Endothelial cell of umbilical vein (primary cell): ENCODE measurements around the gene BRI3. TPM values are rescaled to one million over a fixed set of nuclear protein-coding genes. Genes with fewer than 3 reads are reported as not detected.

ENCODE experiments used
- BruUV-seq: library from RNA; stranded (reverse); fragments of 400-500 nt; replicated peaks from 2 replicates; lab custom pipeline; 2021; lab: Mats Ljungman, UMichigan
- CTCF ChIA-PET: fragments of 300-600, 350-600 bp; sonication (Branson Sonifier 250); formaldehyde crosslinking; loops from one replicate; lab custom pipeline; 2021; ENCODE audit warnings: antibody characterized with exemption, inconsistent platforms; lab: Charles Lee
- POLR2A ChIA-PET: fragments of 300-600, 350-600 bp; sonication (Branson Sonifier 250); formaldehyde crosslinking; loops from one replicate; lab custom pipeline; 2021; ENCODE audit warnings: antibody characterized with exemption, inconsistent platforms; lab: Charles Lee
- DNase-seq: peaks from one replicate; pipeline ENCODE4 v3.0.0-alpha.2; 2011; ENCODE audit warnings: low read depth, low spot score
- FAIRE-seq: peaks from 2 replicates; lab custom pipeline; 2011; peaks lifted over from hg19 to GRCh38; lab: Jason Lieb, UNC
- H2AFZ ChIP-seq: 2 replicates; pipeline ENCODE4 v1.6.0; 2012; ENCODE audit warnings: low read depth, low read length, control low read depth, inconsistent platforms
- H3K27ac ChIP-seq: 2 replicates; pipeline ENCODE4 v1.5.1; 2011; ENCODE audit warnings: low read depth, mild to moderate bottlenecking, control low read depth, low read length, moderate library complexity; ENCODE audit not compliant: insufficient read depth
- H3K27me3 ChIP-seq, 2 experiments: 2 replicates each; pipeline versions ENCODE4 v1.6.0 to v1.6.1; 2011; ENCODE audit warnings: low read length in 2 of 2, mixed read lengths in 1 of 2; ENCODE audit not compliant: control insufficient read depth in 2 of 2, insufficient read depth in 2 of 2
- H3K36me3 ChIP-seq, 2 experiments: 2 replicates in 1 of 2; 3 replicates in 1 of 2; pipeline ENCODE4 v1.5.1; 2011; ENCODE audit warnings: low read length in 2 of 2, mild to moderate bottlenecking in 1 of 2, moderate library complexity in 1 of 2; ENCODE audit not compliant: control insufficient read depth in 2 of 2, insufficient read depth in 2 of 2; ENCODE audit errors: extremely low read depth in 1 of 2
- H3K4me1 ChIP-seq: 3 replicates; pipeline ENCODE4 v1.5.1; 2011; ENCODE audit warnings: mild to moderate bottlenecking, low read length; ENCODE audit not compliant: control insufficient read depth, insufficient read depth; ENCODE audit errors: extremely low read depth
- H3K4me2 ChIP-seq: 2 replicates; pipeline ENCODE4 v1.6.1; 2011; ENCODE audit warnings: low read length, control low read depth, mixed read lengths; ENCODE audit not compliant: insufficient read depth
- H3K4me3 ChIP-seq, 3 experiments: fragments of 200-600 bp in 1 of 3; sonication (generic), shearing (Covaris generic) in 1 of 3; replicated peaks in 1 of 3; 2 replicates each; pipeline ENCODE4 v1.5.1; 2011 to 2016; ENCODE audit warnings: control low read depth in 3 of 3, low read length in 3 of 3, mild to moderate bottlenecking in 2 of 3, inconsistent platforms in 1 of 3, low read depth in 1 of 3, moderate library complexity in 1 of 3; ENCODE audit not compliant: insufficient read depth in 1 of 3
- H3K79me2 ChIP-seq: 2 replicates; pipeline ENCODE4 v1.6.0; 2012; ENCODE audit warnings: low read length, inconsistent platforms; ENCODE audit not compliant: control insufficient read depth, insufficient read depth
- H3K9ac ChIP-seq: replicated peaks from 2 replicates; pipeline ENCODE3; 2011; ENCODE audit warnings: low read length, control low read depth; ENCODE audit not compliant: insufficient read depth; ENCODE audit errors: extremely low read depth
- H3K9me1 ChIP-seq: replicated peaks from 3 replicates; pipeline ENCODE4 v1.6.0; 2011; ENCODE audit warnings: mild to moderate bottlenecking, low read length; ENCODE audit not compliant: control insufficient read depth, insufficient read depth; ENCODE audit errors: extremely low read depth
- H3K9me3 ChIP-seq: replicated peaks from 2 replicates; pipeline ENCODE4 v1.5.1; 2012; ENCODE audit warnings: low read length, inconsistent platforms; ENCODE audit not compliant: control insufficient read depth, insufficient read depth
- H4K20me1 ChIP-seq: replicated peaks from 2 replicates; pipeline ENCODE3; 2011; ENCODE audit warnings: mild to moderate bottlenecking, low read length; ENCODE audit not compliant: control insufficient read depth, insufficient read depth; ENCODE audit errors: extremely low read depth
- CTCF ChIP-seq, 2 donors: IDR thresholded peaks; 1 replicate in 1 of 2; 2 replicates in 1 of 2; pipeline ENCODE4 v1.5.1; 2011; ENCODE audit warnings: low read length in 2 of 2, mild to moderate bottlenecking in 2 of 2, moderate library complexity in 2 of 2, control low read depth in 1 of 2, inconsistent platforms in 1 of 2, low read depth in 1 of 2; ENCODE audit not compliant: insufficient read depth in 1 of 2; ENCODE audit errors: extremely low read depth in 1 of 2
- EZH2 ChIP-seq: IDR thresholded peaks from 2 replicates; pipeline ENCODE4 v1.6.1; 2012; ENCODE audit warnings: borderline replicate concordance, low read depth, mild to moderate bottlenecking, moderate library complexity, low read length, inconsistent platforms; ENCODE audit not compliant: severe bottlenecking
- FOS ChIP-seq: IDR thresholded peaks from 2 replicates; pipeline ENCODE4 v1.6.1; 2011; ENCODE audit warnings: mild to moderate bottlenecking, low read length, moderate library complexity, borderline replicate concordance; ENCODE audit not compliant: insufficient read depth
- GATA2 ChIP-seq: IDR thresholded peaks from 2 replicates; pipeline ENCODE4 v1.7.0; 2011; ENCODE audit warnings: low read depth, mild to moderate bottlenecking, moderate library complexity, mixed read lengths, low read length; ENCODE audit not compliant: insufficient read length, insufficient read depth
- JUN ChIP-seq: IDR thresholded peaks from 2 replicates; pipeline ENCODE4 v1.6.1; 2011; ENCODE audit warnings: borderline replicate concordance, low read depth; ENCODE audit not compliant: insufficient read length, insufficient read depth
- MYC ChIP-seq: IDR thresholded peaks from one replicate; pipeline ENCODE4 v1.6.1; 2011; ENCODE audit warnings: mild to moderate bottlenecking, low read depth, low read length
- POLR2A ChIP-seq: IDR thresholded peaks from 2 replicates; pipeline ENCODE4 v1.6.1; 2012; ENCODE audit warnings: low read depth, mild to moderate bottlenecking, control low read depth, low read length
- POLR2AphosphoS5 ChIP-seq: IDR thresholded peaks from 2 replicates; pipeline ENCODE4 v1.6.1; 2012; ENCODE audit warnings: low read depth, mild to moderate bottlenecking, control low read depth, low read length, moderate library complexity; ENCODE audit not compliant: insufficient read depth
- dilution Hi-C: fragments of 300-500 bp; cut with MboI; formaldehyde crosslinking; loops from one replicate; pipeline ENCODE4 v1.15.0; 2019; ENCODE audit warnings: low sequenced_read_pairs; ENCODE audit not compliant: extremely low pct_ligation_motif_present
- intact Hi-C: fragments of 100-400 bp; cut with micrococcal nuclease; formaldehyde crosslinking; loops from one replicate; pipeline ENCODE4 v1.10.0; 2022
- polyA plus RNA-seq, 4 experiments: library from polyadenylated mRNA; depleted of rRNA in 3 of 4; stranded (reverse) in 3 of 4; unstranded in 1 of 4; fragments of >200 nt; gene quantifications; 2 replicates each; pipeline versions ENCODE4 v1.2.1 to v1.2.3, GENCODE V29; 2011 to 2012; ENCODE audit warnings: missing spikeins in 1 of 4
- total RNA-seq: library from RNA; stranded (reverse); gene quantifications from 2 replicates; pipeline ENCODE4 v1.2.3, GENCODE V29; 2021
- TF ChIP-seq, protein P1 (sequence below): IDR thresholded peaks from 2 replicates; pipeline ENCODE4 v1.6.1; 2011; ENCODE audit not compliant: insufficient read depth, insufficient read length

The BRI3 gene
- total and polyA plus RNA-seq, 2 donors (not counting 3 experiments of a cell fraction or from before 2014, with no cell fraction given), result 214 to 317 TPM

- Histone ChIP-seq H3K9ac (no peak overlapping the region), H4K20me1 (no peaks in the 10 kb centered on the region), H3K79me2 (no peaks in the 10 kb centered on the region), H3K27ac (no peak overlapping the region), H3K4me3 (no peak overlapping the region), H3K4me1 (no peaks in the 10 kb centered on the region), H3K36me3 (no peaks in the 10 kb centered on the region), H2AFZ (no peak overlapping the region), H3K27me3 (no peaks in the 10 kb centered on the region), H3K9me1 (no peaks in the 10 kb centered on the region), H3K9me3 (no peaks in the 10 kb centered on the region), H3K4me2 (no peak overlapping the region)
- no TSS peak for BruUV-seq
- dilution Hi-C loops (no loop called here), intact Hi-C loops (no loop called here)
- ChIA-PET CTCF (no interaction called here), POLR2A (no interaction called here)
- no peak for FAIRE-seq
- no peak for TF ChIP-seq POLR2AphosphoS5
- TF ChIP-seq POLR2A, result no peak
- TF ChIP-seq MYC, result no peak
- no peak for DNase-seq
Observed at GRCh38 chr7:98335411-98335977, 54.0 kb downstream of the BRI3 start.

GRCh38 chr7:98338441-98338840 is 57.0 kb downstream of the BRI3 start:
- no peak for TF ChIP-seq POLR2AphosphoS5
- TF ChIP-seq MYC, result no peak
- TF ChIP-seq GATA2, result no peak
- TF ChIP-seq JUN, result no peak
- TF ChIP-seq POLR2A, result no peak
- no peak for TF ChIP-seq EZH2
- no peak for TF ChIP-seq CTCF (IDR thresholded peaks at IDR 0.05; ENCODE audit: extremely low read depth in 1 of 2, insufficient read depth in 1 of 2, low read depth in 1 of 2, low read length in 2 of 2)
- TF ChIP-seq, protein P1, sequence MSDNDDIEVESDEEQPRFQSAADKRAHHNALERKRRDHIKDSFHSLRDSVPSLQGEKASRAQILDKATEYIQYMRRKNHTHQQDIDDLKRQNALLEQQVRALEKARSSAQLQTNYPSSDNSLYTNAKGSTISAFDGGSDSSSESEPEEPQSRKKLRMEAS, result no peak
- no peak for TF ChIP-seq FOS
- Histone ChIP-seq H3K36me3 (no peaks in the 10 kb centered on the region), H3K27me3 (no peaks in the 10 kb centered on the region), H3K9ac (no peak overlapping the region), H2AFZ (no peak overlapping the region), H3K79me2 (no peaks in the 10 kb centered on the region), H3K27ac (no peak overlapping the region), H4K20me1 (no peaks in the 10 kb centered on the region), H3K4me1 (no peaks in the 10 kb centered on the region), H3K9me3 (no peaks in the 10 kb centered on the region), H3K4me2 (no peak overlapping the region), H3K9me1 (no peaks in the 10 kb centered on the region), H3K4me3 (no peak overlapping the region)
- intact Hi-C loops (no loop called here), dilution Hi-C loops (no loop called here)
- no peak for FAIRE-seq
- no TSS peak for BruUV-seq
- CTCF ChIA-PET, result no interaction called here
- POLR2A ChIA-PET, result no interaction called here
- DNase-seq, result no peak
